Kidney tubule cell (primary cell): ENCODE data around the gene C11orf98.
A peak's percentile ranks its signal among the peaks of the same experiment; 100 is the strongest.
"Not testable (repeated sequence)": the region's sequence is repeated elsewhere in the genome, so short reads cannot be mapped to it uniquely, and the experiment has no call there.

Experiments
- DNase-seq: peaks from one replicate; pipeline ENCODE4 v3.0.0-alpha.2; 2018; ENCODE audit warnings: low spot score

C11orf98 gene

DNA sequence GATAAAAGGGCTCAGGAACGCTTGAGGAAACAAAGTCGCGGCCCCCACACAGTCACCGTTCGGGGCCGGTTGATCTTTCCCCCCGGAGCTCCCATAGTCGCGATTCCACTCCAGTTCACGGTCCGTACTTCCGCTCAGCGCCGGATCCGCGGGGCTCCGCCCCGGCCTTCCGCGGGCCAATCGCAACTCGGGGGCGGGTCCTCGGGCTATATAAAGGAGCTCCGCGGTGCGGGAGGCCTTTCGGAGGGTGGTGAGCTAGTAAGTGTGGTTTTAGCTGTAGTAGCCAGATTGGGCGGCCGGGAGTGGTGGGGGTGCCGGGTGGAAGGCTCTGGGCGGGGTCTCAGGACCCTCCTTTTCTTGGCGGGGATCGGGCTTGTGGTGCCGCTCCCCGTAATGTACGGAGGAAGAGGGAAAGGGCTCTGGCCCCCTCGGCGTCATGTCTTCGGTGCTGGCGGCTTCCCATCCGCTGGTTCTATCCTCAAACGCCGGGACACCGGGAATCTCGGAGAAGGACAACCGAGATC, at the start of gene C11orf98, which contains the start of gene CSKMT:
C11orf98 (minus strand) TSS at position 136 of the 524 bp plus-strand sequence; CDS start at position 95, 41 bp downstream.
CSKMT (plus strand) TSS at position 238 of the 524 bp plus-strand sequence. CDS start 568 bp downstream, outside the sequence.
- DNase-seq = peak; percentile 95

- DNase-seq = peak; percentile 84
Measured at GRCh38 chr11:62713343-62713742, 48.3 kb upstream of the C11orf98 start.

GRCh38 chr11:62712861-62713260, 47.9 kb upstream of the C11orf98 start:
- DNase-seq = no peak

DNA sequence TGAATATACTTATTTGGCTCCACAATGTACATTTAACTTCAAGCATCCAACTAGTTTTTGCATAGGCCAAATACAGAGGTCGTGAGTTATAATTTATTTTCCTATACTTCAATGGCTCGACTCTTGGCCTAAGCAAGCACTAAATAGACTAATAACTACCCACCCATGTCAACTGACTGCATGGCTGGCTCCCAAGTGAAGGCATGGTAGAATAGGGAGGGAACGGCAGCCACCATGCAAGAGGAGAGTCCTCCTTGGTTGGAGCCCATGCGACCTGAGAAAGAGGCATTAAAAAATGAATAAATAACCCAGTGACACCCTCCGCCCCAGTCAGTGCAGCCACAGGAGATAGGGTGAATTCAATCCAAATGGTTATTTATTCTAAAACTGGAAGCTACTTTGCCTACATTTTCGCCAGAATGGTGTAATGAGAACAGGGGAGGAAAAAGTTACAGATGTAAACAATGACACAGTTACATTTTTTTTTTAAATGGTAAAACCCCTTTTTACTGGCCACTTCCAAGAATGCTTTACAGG, 47.3 kb upstream of the C11orf98 start:
- DNase-seq = no peak

DNA sequence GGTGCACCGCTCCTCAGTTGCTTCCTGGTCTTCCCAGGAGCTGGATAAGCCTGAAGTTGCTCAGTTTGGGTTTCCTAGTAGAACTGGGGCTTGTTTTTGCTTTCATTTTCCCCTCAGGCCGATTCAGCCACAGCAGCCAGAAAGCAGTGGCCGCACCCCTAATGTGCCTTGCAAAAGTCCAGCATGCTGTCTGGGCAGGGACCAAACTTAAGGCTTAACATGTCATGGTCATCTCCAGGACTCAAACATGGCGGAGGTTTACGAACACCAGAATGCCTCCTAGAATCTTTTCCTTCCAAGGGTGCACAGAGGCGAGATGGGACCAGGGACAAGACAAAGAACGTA, 45.0 kb upstream of the C11orf98 start:
- DNase-seq = no peak

GRCh38 chr11:62709247-62710000, 44.4 kb upstream of the C11orf98 start:
- DNase-seq = peak; percentile 97

DNA sequence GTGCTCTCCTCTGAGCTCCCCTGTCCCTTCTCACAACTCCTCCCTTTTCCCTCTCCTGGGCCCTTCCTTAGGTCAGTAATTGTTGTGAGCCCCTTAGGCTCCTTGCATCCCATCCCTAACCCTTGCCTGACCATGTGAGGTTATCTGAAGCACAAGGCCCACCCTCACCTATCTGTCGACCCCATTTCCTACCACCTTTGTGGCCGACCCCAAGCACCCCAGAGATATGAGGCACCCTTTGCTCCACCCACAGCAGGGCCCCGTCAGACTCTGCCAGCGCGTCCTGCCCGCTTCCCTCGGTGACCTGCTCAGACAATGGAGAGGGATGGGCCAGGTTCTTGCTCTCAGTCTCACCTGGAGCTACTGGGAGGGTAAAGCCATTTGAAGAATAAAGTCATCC, 43.8 kb upstream of the C11orf98 start:
- DNase-seq = no peak

DNA sequence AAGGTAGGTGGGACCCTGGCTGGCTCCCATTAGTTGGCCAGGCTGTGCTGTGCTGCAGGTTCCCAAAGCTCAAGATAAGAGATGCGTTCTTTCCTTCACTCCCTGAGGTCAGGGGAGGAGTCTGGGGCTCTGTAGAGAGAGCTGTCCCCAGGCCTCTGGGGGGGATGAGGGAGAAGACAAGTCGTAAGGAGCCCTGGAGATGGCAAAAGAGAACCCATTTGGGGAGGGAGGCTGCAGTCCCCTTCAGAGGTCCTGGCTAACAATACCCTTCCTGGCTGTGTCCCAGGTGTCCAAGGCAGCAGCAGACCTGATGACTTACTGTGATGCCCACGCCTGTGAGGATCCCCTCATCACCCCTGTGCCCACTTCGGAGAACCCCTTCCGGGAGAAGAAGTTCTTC, 43.4 kb upstream of the C11orf98 start:
- no peak for DNase-seq

DNA sequence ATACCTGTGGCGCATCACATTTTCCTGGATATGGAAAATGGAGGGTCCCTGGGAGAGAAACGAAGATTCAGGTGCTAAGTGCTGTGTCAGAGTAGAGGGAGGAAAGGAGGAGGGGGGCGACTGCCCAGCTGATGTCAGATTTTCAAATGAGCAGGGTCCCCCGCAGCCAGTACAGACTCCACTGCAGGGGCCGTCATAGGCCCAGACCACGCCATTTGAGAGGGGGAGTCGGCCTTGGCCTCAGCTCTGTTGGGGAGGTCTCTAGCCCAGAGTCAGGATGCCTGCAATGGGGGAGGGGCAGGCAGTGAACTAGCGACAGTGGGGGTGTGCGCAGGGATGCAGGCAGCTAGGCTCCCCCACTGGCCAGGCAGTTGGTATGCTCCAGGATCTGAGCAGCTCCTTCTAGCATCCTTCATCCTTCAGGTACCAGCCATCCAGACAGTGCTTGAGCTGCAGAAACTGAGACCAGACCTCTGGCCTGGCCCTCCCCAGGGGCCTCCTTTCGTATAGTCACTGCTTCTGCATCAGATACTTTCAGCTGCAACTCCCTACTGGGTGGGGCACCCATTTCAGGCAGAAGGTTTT, 42.4 kb upstream of the C11orf98 start, which contains the start of the genes BSCL2 and GNG3:
BSCL2 (minus strand) TSS at position 148 of the 585 bp plus-strand sequence. CDS start 229 bp downstream, outside the sequence.
GNG3 (plus strand) TSS at position 400 of the 585 bp plus-strand sequence. CDS start 620 bp downstream, outside the sequence.
- no peak for DNase-seq

DNA sequence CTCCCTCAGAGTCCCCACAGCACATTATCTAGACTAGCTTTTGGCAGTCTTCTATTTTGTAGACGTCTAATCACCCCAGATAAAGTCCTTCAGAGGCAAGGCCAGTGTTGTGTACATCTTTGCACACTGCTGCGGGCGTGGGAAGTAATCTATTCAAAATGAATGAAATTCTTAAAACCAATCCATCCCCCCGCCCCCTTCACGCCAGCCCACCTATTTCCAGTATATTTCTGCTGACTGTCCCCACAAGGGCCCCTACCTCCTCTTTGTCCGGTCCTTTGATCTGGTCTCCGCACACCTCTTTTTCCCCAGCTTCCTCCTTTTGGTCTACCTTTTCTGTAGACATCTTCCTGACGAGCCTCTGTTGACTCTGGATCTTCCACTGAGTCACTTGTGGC, 41.8 kb upstream of the C11orf98 start:
- no peak for DNase-seq

- DNase-seq = peak; percentile 96
Measured at GRCh38 chr11:62705880-62706849, 41.2 kb upstream of the C11orf98 start.

GRCh38 chr11:62705413-62705812, 40.4 kb upstream of the C11orf98 start:
- peak; percentile 59 for DNase-seq

GRCh38 chr11:62703921-62704320, 38.9 kb upstream of the C11orf98 start:
- not testable (repeated sequence) for DNase-seq

- no peak for DNase-seq
Measured at GRCh38 chr11:62702246-62702645, 37.2 kb upstream of the C11orf98 start.

GRCh38 chr11:62694455-62695167, 29.6 kb upstream of the C11orf98 start:
- peak; percentile 70 for DNase-seq

DNA sequence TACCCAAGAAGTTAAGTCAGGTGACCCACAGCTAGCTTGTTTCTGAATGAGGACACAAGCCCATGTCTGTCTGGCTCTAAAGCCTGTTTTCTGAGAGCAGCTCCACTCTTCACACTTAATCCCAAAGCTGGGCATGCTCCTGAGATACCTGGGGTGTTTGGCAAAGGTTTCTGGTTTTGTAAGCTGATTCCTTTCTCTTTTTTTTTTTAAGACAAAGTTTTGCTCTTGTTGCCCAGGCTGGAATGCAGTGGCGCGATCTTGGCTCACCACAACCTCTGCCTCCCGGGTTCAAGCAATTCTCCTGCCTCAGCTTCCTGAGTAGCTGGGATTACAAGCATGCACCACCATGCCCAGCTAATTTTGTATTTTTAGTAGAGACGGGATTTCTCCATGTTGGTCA, 28.6 kb upstream of the C11orf98 start:
- DNase-seq = not testable (repeated sequence)

- no peak for DNase-seq
Measured at GRCh38 chr11:62689421-62690183, 24.6 kb upstream of the C11orf98 start, which contains the start of gene LRRN4CL. Gene LRRN4CL, minus strand, starts transcription at chr11:62689530. Its CDS starts 1,022 bp downstream, at chr11:62688508.

DNA sequence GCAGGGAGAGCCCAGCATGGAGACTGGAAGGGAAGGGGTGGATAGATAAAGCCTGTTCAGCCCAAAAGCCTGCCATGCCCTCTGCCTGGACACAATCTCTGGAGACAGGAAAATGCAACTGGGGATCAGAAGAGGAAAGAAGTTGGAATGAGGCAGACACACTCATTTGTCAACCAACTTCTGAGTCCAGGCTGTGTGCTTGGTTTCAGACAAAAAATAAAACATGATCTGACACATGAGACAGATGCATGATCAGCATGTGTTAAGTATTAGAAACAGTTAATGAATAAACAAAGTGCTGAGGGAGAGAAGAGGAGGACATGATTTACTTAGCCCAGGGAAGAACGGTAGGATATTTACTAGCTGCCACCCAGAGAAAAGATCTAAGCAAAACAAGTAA, 23.5 kb upstream of the C11orf98 start:
- peak; percentile 24 for DNase-seq

DNA sequence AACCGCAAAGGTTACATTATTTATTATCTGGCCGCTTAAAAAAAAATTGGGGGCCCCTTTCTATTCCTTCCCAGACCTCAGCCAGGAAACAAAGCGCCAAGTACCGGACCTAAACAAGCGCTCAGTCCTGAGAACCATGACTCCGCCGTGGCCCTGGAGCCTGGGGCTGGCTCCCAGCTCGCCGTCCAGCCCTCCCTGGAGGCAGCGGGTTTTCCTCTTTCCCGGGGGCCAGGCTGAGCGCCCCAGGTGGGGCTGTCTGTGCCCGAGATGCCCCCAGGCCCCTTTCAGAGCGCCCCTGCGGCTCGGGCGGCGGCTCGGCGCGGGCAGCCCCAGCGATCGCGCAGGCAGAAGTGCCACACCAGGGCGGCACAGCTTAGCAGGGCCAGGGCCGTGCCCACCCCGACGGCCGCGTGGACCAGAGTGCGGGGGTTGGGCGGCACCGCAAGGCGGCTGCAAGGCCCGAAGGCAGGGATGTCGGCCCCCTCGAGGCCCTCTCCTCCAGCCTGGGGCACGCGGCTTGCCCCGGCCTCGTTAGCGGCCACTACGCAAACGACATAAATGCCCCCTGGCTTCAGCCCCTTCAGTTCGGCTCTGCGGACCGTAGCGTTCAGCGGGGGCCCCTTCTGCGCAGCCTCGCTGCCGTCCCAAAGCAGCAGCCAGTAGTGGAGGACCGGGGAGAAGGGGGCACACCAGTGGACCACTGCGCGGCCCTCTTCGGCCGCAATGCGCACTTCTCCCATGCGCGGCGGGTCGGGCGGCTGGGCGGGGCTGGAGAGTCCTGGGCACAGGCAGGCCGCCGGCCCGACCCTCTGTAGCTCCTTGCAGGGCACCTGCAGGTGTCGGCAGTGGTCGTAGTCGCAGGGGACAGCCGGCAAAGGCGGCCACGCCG, 22.7 kb upstream of the C11orf98 start:
- DNase-seq = no peak
